Upper lobe of right lung (tissue), 1 donor: ENCODE data around the gene SUPT20HL2. TPM values are rescaled to one million over a fixed set of nuclear protein-coding genes. Genes with fewer than 3 reads are reported as not detected.

Source experiments
- total RNA-seq: library from RNA; stranded (reverse); fragmentation: NEBNext Ultra II Directional; extraction: Animal tissue kit (Norgen Biotek cat#: 25700); gene quantifications from one replicate; pipeline ENCODE4 v1.2.1, GENCODE V29; 2021
- donor health status: DM: no; HTN: yes; CAD: no; lungs with severe emphysema.

The SUPT20HL2 gene
- total RNA-seq, 1 donor from 2014 or later: not detected

Other genes with a start within 250 kb of the SUPT20HL2 start
- 41.5 TPM for gene ZFX, start 164.3 kb downstream of the SUPT20HL2 start, total RNA-seq
- gene SUPT20HL1, start 46.6 kb upstream of the SUPT20HL2 start, total RNA-seq: not detected
- 19.4 TPM for gene PDK3, start 151.2 kb upstream of the SUPT20HL2 start, total RNA-seq